Activated naive CD4-positive, alpha-beta T cell treated with anti-CD3 and anti-CD28 coated beads, Interleukin-2, amount 50 U/mL, for 72 hours (primary cell): ENCODE data around the gene SUCLG2. TPM values are rescaled to one million over a fixed set of nuclear protein-coding genes. Genes with fewer than 3 reads are reported as not detected.

Experiments
- ATAC-seq, 2 donors: fragments of 150-1000 bp; cut with Tn5 transposase; 2 replicates each; pipeline ENCODE4 v1.10.0; 2021; ENCODE audit warnings: mild to moderate bottlenecking in 2 of 2, moderate library complexity in 2 of 2
- DNase-seq, 2 donors: peaks; one replicate each; pipeline ENCODE4 v3.0.0; 2021 to 2022; ENCODE audit warnings: low spot score in 2 of 2
- H3K27ac Mint-ChIP-seq, 2 donors: one replicate each; pipeline ENCODE4 v1.8.0; 2022; ENCODE audit warnings: mild to moderate bottlenecking in 2 of 2, mixed read lengths in 2 of 2
- H3K36me3 Mint-ChIP-seq, 2 donors: one replicate each; pipeline ENCODE4 v1.8.0; 2022; ENCODE audit warnings: mixed read lengths in 2 of 2
- H3K9me3 Mint-ChIP-seq, 2 donors: one replicate each; pipeline ENCODE4 v1.8.0; 2022; ENCODE audit warnings: mixed read lengths in 2 of 2
- total RNA-seq, 2 donors: library from RNA; stranded (reverse); gene quantifications; one replicate each; pipeline ENCODE4 v1.2.3, GENCODE V29; 2022

SUCLG2 gene
- total RNA-seq, 2 donors from 2014 or later: 48.1 to 70.6 TPM

GRCh38 chr3:67437090-67437489 lies 217.3 kb downstream of the SUCLG2 start:
- peaks cover 13 to 65% of the 10 kb centered on the region in 2 donors for H3K36me3 Mint-ChIP-seq
- H3K27ac Mint-ChIP-seq: no peak overlapping the region
- ATAC-seq: no peak
- DNase-seq: no peak
- peaks cover 9 to 12% of the 10 kb centered on the region in 2 donors for H3K9me3 Mint-ChIP-seq

DNA sequence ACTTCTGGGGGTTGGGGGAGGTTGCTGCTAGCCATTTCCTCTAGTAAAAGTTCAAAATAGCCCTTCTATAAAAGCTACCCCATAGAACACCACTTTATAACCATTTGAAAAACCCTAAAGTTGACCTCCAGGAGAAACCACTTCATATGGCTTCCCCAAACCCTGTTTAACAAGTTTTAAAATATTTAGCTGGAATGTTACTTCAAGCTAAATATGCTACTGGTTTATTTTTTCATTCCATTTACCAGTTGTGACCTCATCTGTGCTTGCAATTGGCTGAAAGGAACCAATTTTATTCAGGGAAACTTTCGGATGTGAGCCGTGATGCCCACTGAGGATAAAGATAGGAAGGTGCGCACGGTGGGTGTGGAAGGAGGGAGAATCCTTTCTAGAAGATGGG lies 221.3 kb downstream of the SUCLG2 start:
- no peak overlapping the region for H3K27ac Mint-ChIP-seq
- DNase-seq (no peak), ATAC-seq (no peak)
- H3K9me3 Mint-ChIP-seq: peaks cover 15 to 22% of the 10 kb centered on the region in 2 donors
- H3K36me3 Mint-ChIP-seq: peaks cover 38 to 57% of the 10 kb centered on the region in 2 donors

- peaks cover 12 to 20% of the 10 kb centered on the region in 2 donors for H3K9me3 Mint-ChIP-seq
- H3K27ac Mint-ChIP-seq: no peak overlapping the region
- peaks cover 39 to 52% of the 10 kb centered on the region in 2 donors for H3K36me3 Mint-ChIP-seq
- DNase-seq (no peak), ATAC-seq (no peak)
Observed at GRCh38 chr3:67431887-67432286, 222.5 kb downstream of the SUCLG2 start.

DNA sequence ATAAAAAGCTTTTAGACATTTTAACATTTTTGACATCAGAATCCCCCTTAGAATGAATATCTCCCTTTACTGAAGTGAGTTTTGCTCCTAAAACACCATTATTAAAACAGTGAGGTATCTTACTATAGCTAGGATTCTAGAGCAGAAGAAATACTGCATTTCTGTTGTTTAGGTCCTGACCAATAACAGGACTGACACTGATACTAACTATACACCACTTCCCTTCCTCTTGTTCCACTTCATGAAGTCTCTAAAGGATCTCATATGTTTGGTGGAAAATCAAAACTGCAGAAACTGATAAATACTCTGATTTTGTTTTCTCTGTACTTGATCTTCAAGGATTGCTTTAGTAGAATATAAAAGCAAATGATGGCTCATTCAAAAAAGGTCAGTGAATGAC lies 230.7 kb downstream of the SUCLG2 start:
- no peak overlapping the region for H3K27ac Mint-ChIP-seq
- peaks cover 23 to 26% of the 10 kb centered on the region in 2 donors for H3K9me3 Mint-ChIP-seq
- H3K36me3 Mint-ChIP-seq: peaks cover 60 to 62% of the 10 kb centered on the region in 2 donors
- DNase-seq (no peak), ATAC-seq (no peak)

GRCh38 chr3:67421912-67422311 lies 232.5 kb downstream of the SUCLG2 start:
- Mint-ChIP-seq H3K27ac (no peak overlapping the region), H3K36me3 (peaks cover 53 to 65% of the 10 kb centered on the region in 2 donors), H3K9me3 (peaks cover 23% of the 10 kb centered on the region in 2 donors)
- no peak for DNase-seq
- no peak for ATAC-seq

- ATAC-seq: no peak
- peaks cover 23% of the 10 kb centered on the region in 2 donors for H3K9me3 Mint-ChIP-seq
- H3K36me3 Mint-ChIP-seq: peaks cover 46 to 74% of the 10 kb centered on the region in 2 donors
- DNase-seq: no peak
- H3K27ac Mint-ChIP-seq: no peak overlapping the region
Observed at GRCh38 chr3:67419779-67420178, 234.6 kb downstream of the SUCLG2 start.

DNA sequence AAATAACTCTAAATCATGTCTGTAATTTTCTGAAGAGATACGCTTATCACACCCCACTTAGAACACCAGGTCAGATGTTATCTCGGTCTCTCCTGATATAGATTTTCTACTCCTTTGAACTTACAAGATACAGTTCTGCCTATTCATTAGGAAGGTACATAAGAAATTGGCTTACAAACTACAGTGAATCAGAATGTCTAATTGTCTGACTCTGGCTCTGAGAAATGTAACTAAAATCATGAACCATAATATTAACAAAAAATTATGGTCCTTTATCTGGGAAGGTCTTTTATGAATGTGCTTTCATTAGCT lies 235.2 kb downstream of the SUCLG2 start:
- ATAC-seq (no peak), DNase-seq (no peak)
- Mint-ChIP-seq H3K9me3 (peaks cover 23% of the 10 kb centered on the region in 2 donors), H3K27ac (no peak overlapping the region), H3K36me3 (peaks cover 40 to 68% of the 10 kb centered on the region in 2 donors)

DNA sequence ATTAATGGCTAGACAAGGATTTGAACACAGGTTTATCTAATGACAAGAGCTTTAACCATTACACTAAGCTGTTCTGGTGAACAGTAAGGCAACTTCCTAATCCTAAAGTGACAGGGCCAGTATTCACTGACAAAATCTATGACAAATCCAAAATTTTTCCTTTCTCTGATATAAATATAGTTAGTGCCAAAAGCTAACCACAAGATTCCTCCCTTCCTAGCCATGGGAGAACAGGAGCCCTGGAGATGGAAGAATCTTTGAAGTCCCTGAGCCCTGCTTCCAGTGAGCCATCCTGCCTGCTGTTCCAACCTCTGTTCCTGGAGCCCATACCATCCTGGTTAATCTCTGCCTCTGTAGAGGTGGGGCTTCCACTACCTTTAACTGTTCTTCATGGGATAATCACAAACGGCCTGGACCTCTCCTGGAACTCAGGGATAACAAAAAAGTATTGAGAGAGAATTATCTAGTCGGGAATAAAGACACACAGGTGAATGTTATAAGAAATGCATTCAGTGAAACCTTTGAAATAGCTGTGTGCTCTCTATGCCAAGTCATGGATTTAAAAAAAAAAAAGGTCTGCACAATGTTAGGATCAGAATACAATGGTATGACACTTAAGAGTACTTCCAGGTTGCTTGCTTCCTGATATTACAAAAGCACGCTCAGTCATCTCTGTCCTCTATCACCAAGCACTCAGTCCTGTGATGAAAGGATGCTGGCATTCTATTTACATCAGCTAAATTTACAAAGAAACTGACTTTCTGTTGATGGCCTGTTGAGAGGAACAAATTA lies 235.8 kb downstream of the SUCLG2 start:
- Mint-ChIP-seq H3K27ac (no peak overlapping the region), H3K36me3 (peaks cover 34 to 64% of the 10 kb centered on the region in 2 donors), H3K9me3 (peaks cover 21 to 28% of the 10 kb centered on the region in 2 donors)
- ATAC-seq: no peak
- no peak for DNase-seq

DNA sequence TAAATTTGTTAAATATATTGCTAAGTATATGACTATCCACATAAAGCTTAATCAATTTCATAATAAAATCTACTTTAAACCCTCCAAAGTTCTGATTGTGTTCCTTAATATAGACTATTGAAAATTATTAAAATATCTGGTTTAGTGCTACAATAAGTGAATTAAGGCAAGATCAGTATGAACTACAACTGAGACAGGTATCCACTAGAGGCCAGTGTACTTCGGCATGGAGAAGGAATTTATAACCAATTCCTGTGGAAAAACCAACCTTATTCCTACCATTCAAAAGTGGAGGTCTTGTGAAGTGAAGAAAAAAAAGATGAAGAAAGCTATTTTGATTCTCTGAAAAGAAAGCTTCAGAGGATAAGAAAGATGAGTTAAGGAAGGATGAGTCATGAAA lies 237.7 kb downstream of the SUCLG2 start:
- Mint-ChIP-seq H3K36me3 (peaks cover 21 to 52% of the 10 kb centered on the region in 2 donors), H3K9me3 (peaks cover 9 to 28% of the 10 kb centered on the region in 2 donors), H3K27ac (peak overlapping the region in 1 of 2 donors; percentile 25)
- DNase-seq: no peak
- no peak for ATAC-seq

- ATAC-seq (no peak), DNase-seq (no peak)
- Mint-ChIP-seq H3K9me3 (peaks cover 2 to 22% of the 10 kb centered on the region in 2 donors), H3K27ac (no peak overlapping the region), H3K36me3 (peaks cover 11 to 40% of the 10 kb centered on the region in 2 donors)
Observed at GRCh38 chr3:67415511-67415910, 238.9 kb downstream of the SUCLG2 start.

DNA sequence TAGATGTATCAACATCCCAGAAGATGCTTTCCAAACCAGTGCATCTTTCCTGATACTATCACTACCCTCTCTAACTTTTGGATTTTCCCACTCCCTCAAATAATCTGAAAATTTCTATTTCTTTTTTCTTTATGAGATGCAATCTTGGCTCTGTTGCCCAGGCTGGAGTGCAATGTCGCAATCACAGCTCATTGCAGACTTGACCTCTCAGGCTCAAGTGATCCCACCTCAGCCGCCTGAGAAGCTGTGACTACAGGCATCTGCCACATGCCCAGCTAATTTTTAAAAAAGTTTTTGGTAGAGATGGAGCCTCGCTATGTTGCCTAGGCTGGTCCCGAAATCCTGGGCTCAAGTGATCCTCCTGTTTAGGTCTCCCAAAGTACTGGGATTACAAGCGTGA lies 239.7 kb downstream of the SUCLG2 start:
- Mint-ChIP-seq H3K36me3 (peaks cover 3 to 32% of the 10 kb centered on the region in 2 donors), H3K9me3 (peaks cover 0 to 14% of the 10 kb centered on the region in 2 donors), H3K27ac (no peak overlapping the region)
- DNase-seq (no peak), ATAC-seq (no peak)

GRCh38 chr3:67405193-67405592 lies 249.2 kb downstream of the SUCLG2 start:
- Mint-ChIP-seq H3K27ac (no peak overlapping the region), H3K9me3 (no peaks in the 10 kb centered on the region), H3K36me3 (peaks cover 26 to 32% of the 10 kb centered on the region in 2 donors)
- ATAC-seq: no peak
- DNase-seq: no peak

- H3K9me3 Mint-ChIP-seq: no peaks in the 10 kb centered on the region
Observed at GRCh38 chr3:67402873-67403272, 251.5 kb downstream of the SUCLG2 start.

GRCh38 chr3:67401921-67402320 lies 252.5 kb downstream of the SUCLG2 start:
- DNase-seq (no peak), ATAC-seq (no peak)
- Mint-ChIP-seq H3K36me3 (peaks cover 28 to 38% of the 10 kb centered on the region in 2 donors), H3K27ac (no peak overlapping the region), H3K9me3 (no peaks in the 10 kb centered on the region)

More at GRCh38 chr3:67402873-67403272, 251.5 kb downstream of the SUCLG2 start:
- Mint-ChIP-seq H3K36me3 (peaks cover 30 to 45% of the 10 kb centered on the region in 2 donors), H3K27ac (peak overlapping the region in 1 of 2 donors; percentile 15)
- DNase-seq (no peak), ATAC-seq (no peak)

DNA sequence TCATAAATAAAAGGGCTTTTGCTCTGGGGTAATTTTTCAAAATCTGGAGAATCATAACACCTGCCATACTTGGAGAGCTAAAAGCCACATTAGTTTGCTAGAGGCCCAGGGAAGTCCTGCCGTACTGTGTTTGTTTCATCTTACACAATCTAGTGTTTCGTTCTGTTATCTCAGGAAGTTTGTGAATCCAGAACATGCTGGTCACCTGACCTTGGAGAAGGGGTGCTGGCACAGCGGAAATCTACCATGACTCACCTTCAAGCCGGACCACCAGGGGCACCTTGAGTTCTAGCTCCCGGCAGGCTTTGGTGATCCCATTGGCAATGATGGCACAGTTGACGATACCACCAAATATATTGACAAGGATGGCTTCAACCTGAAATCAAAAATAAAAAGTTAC lies 253.9 kb downstream of the SUCLG2 start:
- no peak for ATAC-seq
- DNase-seq: no peak
- Mint-ChIP-seq H3K36me3 (peaks cover 28 to 40% of the 10 kb centered on the region in 2 donors), H3K27ac (no peak overlapping the region), H3K9me3 (no peaks in the 10 kb centered on the region)

GRCh38 chr3:67389176-67389575 lies 265.2 kb downstream of the SUCLG2 start:
- peaks cover 9 to 28% of the 10 kb centered on the region in 2 donors for H3K9me3 Mint-ChIP-seq
- H3K36me3 Mint-ChIP-seq: peaks cover 56 to 62% of the 10 kb centered on the region in 2 donors
- ATAC-seq (peak; percentile 31 to 62), DNase-seq (no peak)
- H3K27ac Mint-ChIP-seq: peak overlapping the region in 1 of 2 donors; percentile 34

DNA sequence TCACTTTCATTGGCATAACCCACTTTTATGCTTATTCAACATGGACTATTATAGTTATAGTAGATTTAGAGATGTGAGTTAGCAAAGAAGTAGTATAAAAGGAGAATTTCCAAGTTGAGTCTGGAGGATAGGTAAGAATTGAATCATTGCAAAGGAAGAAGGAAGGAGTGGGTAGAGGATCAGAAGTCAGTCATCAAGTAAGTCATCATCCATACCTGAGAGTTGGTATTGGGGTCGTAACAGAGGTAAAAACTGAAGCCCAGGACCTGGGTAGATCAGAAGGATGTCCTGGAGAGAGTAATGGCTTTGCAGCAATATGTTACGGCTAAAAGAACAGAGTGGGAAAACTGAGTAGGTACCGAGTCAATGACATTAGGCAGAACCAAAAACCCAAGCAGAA lies 265.7 kb downstream of the SUCLG2 start:
- DNase-seq (no peak), ATAC-seq (peak; percentile 35 to 58)
- peaks cover 9 to 28% of the 10 kb centered on the region in 2 donors for H3K9me3 Mint-ChIP-seq
- peaks cover 56 to 62% of the 10 kb centered on the region in 2 donors for H3K36me3 Mint-ChIP-seq
- H3K27ac Mint-ChIP-seq: peak overlapping the region in 1 of 2 donors; percentile 34

DNA sequence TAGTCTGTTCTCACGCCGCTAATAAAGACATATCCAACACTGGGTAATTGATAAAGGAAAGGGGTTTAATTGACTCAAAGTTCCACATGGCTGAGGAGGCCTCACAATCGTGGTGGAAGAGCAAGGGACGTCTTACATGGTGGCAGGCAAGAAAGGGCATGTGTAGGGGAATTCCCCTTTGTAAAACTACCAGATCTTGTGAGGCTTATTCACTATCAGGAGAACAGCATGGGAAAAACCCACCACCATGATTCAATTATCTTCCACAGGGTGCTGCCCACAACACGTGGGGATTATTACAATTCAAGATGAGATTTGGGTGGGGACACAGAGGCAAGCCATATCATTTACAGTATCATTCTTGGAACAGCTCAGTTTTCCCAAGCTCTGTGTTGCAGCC lies 268.0 kb downstream of the SUCLG2 start:
- peak; percentile 42 to 82 for ATAC-seq
- DNase-seq: no peak
- Mint-ChIP-seq H3K9me3 (peaks cover 9 to 28% of the 10 kb centered on the region in 2 donors), H3K36me3 (peaks cover 43 to 45% of the 10 kb centered on the region in 2 donors), H3K27ac (peak overlapping the region; percentile 52 to 55)
